ENCODE measurements around the gene CDH10. TPM values are rescaled to one million over a fixed set of nuclear protein-coding genes. Genes with fewer than 3 reads are reported as not detected.

Gene CDH10
- total RNA-seq, 1 donor from 2014 or later, result not detected

GRCh38 chr5:24439465-24439864 is 205.3 kb downstream of the CDH10 start:
- no peak for DNase-seq (ENCODE audit: low spot score)
- Mint-ChIP-seq H3K4me1 (ENCODE audit: low read depth) (no peaks in the 10 kb centered on the region), H3K27me3 (ENCODE audit: low read depth) (peaks cover 2% of the 10 kb centered on the region), H3K4me3 (ENCODE audit: unreplicated experiment) (no peak overlapping the region), H3K36me3 (ENCODE audit: low read depth) (no peaks in the 10 kb centered on the region), H3K27ac (ENCODE audit: unreplicated experiment) (no peak overlapping the region), H3K9me3 (ENCODE audit: low read depth) (no peaks in the 10 kb centered on the region)
- TF ChIP-seq CTCF (IDR thresholded peaks at IDR 0.05), result no peak
